ENCODE results near the gene LCN15. TPM values are rescaled to one million over a fixed set of nuclear protein-coding genes. Genes with fewer than 3 reads are reported as not detected.

LCN15 gene
- total RNA-seq, 2 experiments from 2014 or later = not detected

DNA sequence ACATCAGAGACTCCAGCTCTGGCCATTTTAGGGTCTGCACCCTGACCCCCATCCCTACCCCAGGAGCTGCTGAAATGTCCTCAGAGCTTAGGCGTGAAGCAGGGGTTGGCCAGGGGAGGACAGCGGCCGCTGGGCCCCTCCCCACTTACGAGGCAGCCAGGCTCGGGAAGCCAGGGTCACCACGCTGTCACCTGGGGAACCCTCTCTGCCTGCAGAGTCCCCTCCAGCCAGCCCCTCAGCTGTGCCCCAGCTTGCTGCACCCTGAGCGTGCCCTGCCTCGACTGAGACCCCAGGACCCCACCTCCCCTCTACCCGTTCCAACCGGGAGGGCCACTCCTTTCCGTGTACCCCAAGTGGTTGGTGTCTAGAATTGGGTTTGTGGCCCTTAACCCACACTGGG is 24.2 kb downstream of the LCN15 start:
- no peak for DNase-seq (ENCODE audit: low spot score)
- Histone ChIP-seq H3K36me3 (ENCODE audit: insufficient read depth, low read length) (no peaks in the 10 kb centered on the region), H3K4me1 (ENCODE audit: insufficient read depth, low read length, poor library complexity, severe bottlenecking) (peaks cover 6% of the 10 kb centered on the region), H3K4me3 (ENCODE audit: low read depth, low read length, poor library complexity, severe bottlenecking) (no peak overlapping the region), H2AFZ (ENCODE audit: low read length) (no peak overlapping the region), H3K9me3 (ENCODE audit: low read length) (no peaks in the 10 kb centered on the region), H4K20me1 (ENCODE audit: insufficient read depth, low read length) (no peaks in the 10 kb centered on the region), H3K79me2 (ENCODE audit: insufficient read depth, low read depth, low read length) (no peaks in the 10 kb centered on the region), H3K27ac (ENCODE audit: low read depth, low read length, poor library complexity, severe bottlenecking) (no peak overlapping the region), H3K4me2 (ENCODE audit: low read length) (no peak overlapping the region), H3K9me2 (ENCODE audit: insufficient read depth, low read length) (no peaks in the 10 kb centered on the region)
- intact Hi-C loops (cut with micrococcal nuclease; ENCODE audit: unreplicated experiment) = no loop called here
- ChIA-PET CTCF (ENCODE audit: unreplicated experiment) (no interaction called here), POLR2A (no interaction called here)
- BruUV-seq (replicated peaks) = no TSS peak
- no peak for TF ChIP-seq EZH2phosphoT487 (IDR thresholded peaks at IDR 0.05; ENCODE audit: borderline replicate concordance, low read depth, low read length)
- TF ChIP-seq, protein P1, sequence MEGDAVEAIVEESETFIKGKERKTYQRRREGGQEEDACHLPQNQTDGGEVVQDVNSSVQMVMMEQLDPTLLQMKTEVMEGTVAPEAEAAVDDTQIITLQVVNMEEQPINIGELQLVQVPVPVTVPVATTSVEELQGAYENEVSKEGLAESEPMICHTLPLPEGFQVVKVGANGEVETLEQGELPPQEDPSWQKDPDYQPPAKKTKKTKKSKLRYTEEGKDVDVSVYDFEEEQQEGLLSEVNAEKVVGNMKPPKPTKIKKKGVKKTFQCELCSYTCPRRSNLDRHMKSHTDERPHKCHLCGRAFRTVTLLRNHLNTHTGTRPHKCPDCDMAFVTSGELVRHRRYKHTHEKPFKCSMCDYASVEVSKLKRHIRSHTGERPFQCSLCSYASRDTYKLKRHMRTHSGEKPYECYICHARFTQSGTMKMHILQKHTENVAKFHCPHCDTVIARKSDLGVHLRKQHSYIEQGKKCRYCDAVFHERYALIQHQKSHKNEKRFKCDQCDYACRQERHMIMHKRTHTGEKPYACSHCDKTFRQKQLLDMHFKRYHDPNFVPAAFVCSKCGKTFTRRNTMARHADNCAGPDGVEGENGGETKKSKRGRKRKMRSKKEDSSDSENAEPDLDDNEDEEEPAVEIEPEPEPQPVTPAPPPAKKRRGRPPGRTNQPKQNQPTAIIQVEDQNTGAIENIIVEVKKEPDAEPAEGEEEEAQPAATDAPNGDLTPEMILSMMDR (conservative IDR thresholded peaks at IDR 0.05; ENCODE audit: low read length) = no peak

DNA sequence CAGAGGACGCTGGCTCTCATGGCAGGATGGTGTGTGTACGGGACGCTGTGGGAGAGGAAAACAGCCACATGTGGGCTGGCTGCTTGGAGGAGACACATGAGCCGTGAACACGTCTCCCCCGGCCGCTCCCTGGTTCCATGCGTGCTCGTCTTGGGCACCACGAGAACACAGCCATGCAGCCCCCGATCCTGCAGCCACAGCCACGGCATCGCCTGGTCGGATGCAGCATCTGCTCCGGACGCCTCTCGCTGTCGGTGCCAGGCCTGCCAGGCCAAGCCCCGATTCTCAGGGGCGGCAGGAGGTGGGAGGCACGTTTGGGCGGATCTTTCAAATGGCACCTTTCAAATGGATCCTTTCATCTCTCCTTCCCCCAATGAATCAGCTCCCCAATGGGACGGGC is 24.8 kb downstream of the LCN15 start:
- no peak for TF ChIP-seq EZH2phosphoT487 (IDR thresholded peaks at IDR 0.05; ENCODE audit: borderline replicate concordance, low read depth, low read length)
- TF ChIP-seq, protein P1 (conservative IDR thresholded peaks at IDR 0.05; ENCODE audit: low read length) = no peak
- intact Hi-C loops (cut with micrococcal nuclease; ENCODE audit: unreplicated experiment) = no loop called here
- Histone ChIP-seq H2AFZ (ENCODE audit: low read length) (no peak overlapping the region), H3K9me3 (ENCODE audit: low read length) (no peaks in the 10 kb centered on the region), H4K20me1 (ENCODE audit: insufficient read depth, low read length) (no peaks in the 10 kb centered on the region), H3K4me2 (ENCODE audit: low read length) (no peak overlapping the region), H3K27ac (ENCODE audit: low read depth, low read length, poor library complexity, severe bottlenecking) (no peak overlapping the region), H3K4me1 (ENCODE audit: insufficient read depth, low read length, poor library complexity, severe bottlenecking) (peaks cover 6% of the 10 kb centered on the region), H3K79me2 (ENCODE audit: insufficient read depth, low read depth, low read length) (no peaks in the 10 kb centered on the region), H3K4me3 (ENCODE audit: low read depth, low read length, poor library complexity, severe bottlenecking) (no peak overlapping the region), H3K36me3 (ENCODE audit: insufficient read depth, low read length) (no peaks in the 10 kb centered on the region), H3K9me2 (ENCODE audit: insufficient read depth, low read length) (no peaks in the 10 kb centered on the region)
- ChIA-PET CTCF (ENCODE audit: unreplicated experiment) (no interaction called here), POLR2A (no interaction called here)
- BruUV-seq (replicated peaks) = no TSS peak
- no peak for DNase-seq (ENCODE audit: low spot score)

- Histone ChIP-seq H3K27ac (ENCODE audit: low read depth, low read length, poor library complexity, severe bottlenecking) (no peak overlapping the region), H3K4me2 (ENCODE audit: low read length) (no peak overlapping the region), H3K4me1 (ENCODE audit: insufficient read depth, low read length, poor library complexity, severe bottlenecking) (peaks cover 6% of the 10 kb centered on the region), H4K20me1 (ENCODE audit: insufficient read depth, low read length) (no peaks in the 10 kb centered on the region), H3K9me2 (ENCODE audit: insufficient read depth, low read length) (no peaks in the 10 kb centered on the region), H2AFZ (ENCODE audit: low read length) (no peak overlapping the region), H3K4me3 (ENCODE audit: low read depth, low read length, poor library complexity, severe bottlenecking) (no peak overlapping the region), H3K79me2 (ENCODE audit: insufficient read depth, low read depth, low read length) (no peaks in the 10 kb centered on the region), H3K36me3 (ENCODE audit: insufficient read depth, low read length) (no peaks in the 10 kb centered on the region), H3K9me3 (ENCODE audit: low read length) (no peaks in the 10 kb centered on the region)
- intact Hi-C loops (cut with micrococcal nuclease; ENCODE audit: unreplicated experiment) = no loop called here
- no peak for TF ChIP-seq EZH2phosphoT487 (IDR thresholded peaks at IDR 0.05; ENCODE audit: borderline replicate concordance, low read depth, low read length)
- TF ChIP-seq, protein P1 (conservative IDR thresholded peaks at IDR 0.05; ENCODE audit: low read length) = no peak
- ChIA-PET POLR2A (no interaction called here), CTCF (ENCODE audit: unreplicated experiment) (no interaction called here)
- BruUV-seq (replicated peaks) = no TSS peak
- DNase-seq (ENCODE audit: low spot score) = no peak
Measured at GRCh38 chr9:136738960-136739359, 25.4 kb downstream of the LCN15 start.

All from OCI-LY7 (cell line).